Motor neuron (in vitro differentiated cells): Measurements from ENCODE around the gene RPS6KB1. TPM values are rescaled to one million over a fixed set of nuclear protein-coding genes. Genes with fewer than 3 reads are reported as not detected.

ENCODE experiments used
- ATAC-seq, 8 experiments: fragments of 200-7000 bp; cut with Tn5 transposase; replicated peaks in 6 of 8; 2 replicates each; pipeline ENCODE4 v1.8.0; 2021; ENCODE audit warnings: mild to moderate bottlenecking in 8 of 8, moderate library complexity in 8 of 8
- H3K27ac ChIP-seq, 2 donors: fragments of 250-450 bp; sonication (Bioruptor Pico); 2 replicates each; pipeline ENCODE4 v1.9.0; 2021; ENCODE audit warnings: antibody characterized with exemption in 2 of 2, mild to moderate bottlenecking in 2 of 2, moderate library complexity in 1 of 2
- H3K4me1 ChIP-seq, 2 donors: fragments of 250-450 bp; sonication (Bioruptor Pico); replicated peaks in 1 of 2; 2 replicates each; pipeline ENCODE4 v1.6.1; 2021; ENCODE audit warnings: antibody characterized with exemption in 2 of 2, mild to moderate bottlenecking in 2 of 2, moderate library complexity in 1 of 2
- H3K4me3 ChIP-seq, 5 donors: fragments of 250-450 bp; sonication (Bioruptor Pico); 2 replicates each; pipeline ENCODE4 v1.9.0; 2021; ENCODE audit warnings: antibody characterized with exemption in 5 of 5, mild to moderate bottlenecking in 5 of 5, moderate library complexity in 4 of 5
- WGBS, 10 experiments: fragments of 450-650 bp; shearing (Covaris generic); methylation state at CpG; one replicate each; pipeline ENCODE4 v1.0.0; 2022; 5-methylcytosine and 5-hydroxymethylcytosine counted together
- in situ Hi-C, 9 experiments: fragments of 400-800 bp; cut with MboI; loops; one replicate each; pipeline ENCODE4 v1.15.0; 2021; ENCODE audit warnings: low sequenced_read_pairs in 9 of 9, low pct_unique_long_range_greater_than_20kb in 2 of 9; ENCODE audit not compliant: unreplicated experiment in 9 of 9
- total RNA-seq, 8 experiments: library from RNA; unstranded; fragments of 300-600 nt; gene quantifications; 2 replicates each; pipeline versions ENCODE4 v1.2.3 to v1.2.4, GENCODE V29; 2022

Gene RPS6KB1
- total RNA-seq, 8 experiments from 2014 or later = 21.2 to 44.8 (median 33.4) TPM

DNA sequence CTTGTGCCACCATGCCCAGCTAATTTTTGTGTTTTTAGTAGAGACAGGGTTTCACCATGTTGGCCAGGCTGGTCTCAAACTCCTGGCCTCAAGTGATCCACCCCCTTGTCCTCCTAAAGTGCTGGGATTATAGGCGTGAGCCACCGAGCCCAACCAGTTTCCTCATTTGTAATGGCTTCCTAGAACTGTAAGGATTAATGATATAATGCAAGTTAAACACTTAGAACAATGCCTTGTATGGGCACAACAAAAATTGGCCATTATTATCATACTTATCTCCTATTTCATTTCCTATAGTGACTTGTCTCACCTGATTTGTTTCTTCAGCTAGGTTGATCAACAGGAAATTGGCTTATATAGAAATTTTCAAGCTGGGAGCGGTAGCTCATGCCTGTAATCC, 14.3 kb upstream of the RPS6KB1 start:
- peaks cover 3% of the 10 kb centered on the region in 2 donors for H3K4me1 ChIP-seq
- in situ Hi-C loops = no loop called here
- no peak overlapping the region for H3K4me3 ChIP-seq
- ATAC-seq = no peak
- no peak overlapping the region for H3K27ac ChIP-seq
- WGBS, 10 experiments = 93 to 100% (median 100%) methylated on average over 1 to 3 of the region's 3 CpGs; no CpG with 5 or more reads in 3 of the 10 experiments

GRCh38 chr17:59884861-59885260, 8.1 kb upstream of the RPS6KB1 start:
- Histone ChIP-seq H3K27ac (no peak overlapping the region), H3K4me3 (no peak overlapping the region), H3K4me1 (no peaks in the 10 kb centered on the region)
- ATAC-seq = no peak
- WGBS, 10 experiments = 80 to 100% (median 95%) methylated on average over 1 to 8 of the region's 9 CpGs; no CpG with 5 or more reads in 4 of the 10 experiments
- in situ Hi-C loops = no loop called here

DNA sequence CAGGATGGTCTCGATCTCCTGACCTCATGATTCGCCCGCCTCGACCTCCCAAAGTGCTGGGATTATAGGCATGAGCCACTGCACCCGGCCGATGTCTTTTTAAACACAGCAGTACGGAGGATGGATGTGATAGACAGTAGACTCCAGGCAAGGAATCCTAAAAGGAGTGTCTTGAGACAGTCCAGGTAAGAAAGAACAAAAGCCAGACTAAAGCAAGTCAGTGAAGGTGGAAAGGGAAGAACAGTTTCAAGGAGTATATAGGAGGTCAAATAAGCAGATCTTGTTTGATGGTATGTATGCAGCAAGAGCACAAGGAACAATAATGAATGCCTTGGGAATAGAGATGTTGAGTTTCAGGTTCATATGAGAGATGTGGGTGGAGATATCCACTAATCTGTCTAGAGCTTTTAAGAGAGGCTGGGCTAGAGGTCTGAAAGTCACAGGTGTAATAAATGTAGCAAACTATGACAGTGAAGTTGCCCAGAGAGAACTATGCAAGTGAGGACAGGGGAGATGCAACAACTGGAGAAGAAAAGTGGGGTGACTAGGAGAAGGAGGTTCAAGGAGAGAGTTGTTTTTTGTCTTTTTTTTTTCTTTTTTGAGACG, 4.7 kb upstream of the RPS6KB1 start:
- ATAC-seq = no peak
- in situ Hi-C loops = no loop called here
- WGBS, 10 experiments = 80 to 100% (median 100%) methylated on average over 1 to 8 of the region's 8 CpGs; no CpG with 5 or more reads in 3 of the 10 experiments

GRCh38 chr17:59890720-59891119, 2.2 kb upstream of the RPS6KB1 start:
- Histone ChIP-seq H3K27ac (no peak overlapping the region), H3K4me1 (peaks cover 7 to 8% of the 10 kb centered on the region in 2 donors), H3K4me3 (no peak overlapping the region)
- WGBS, 10 experiments = 90 to 100% (median 100%) methylated on average over 1 to 2 of the region's 2 CpGs; no CpG with 5 or more reads in 3 of the 10 experiments
- in situ Hi-C loops = no loop called here
- ATAC-seq = no peak

More for the DNA sequence above, 4.7 kb upstream of the RPS6KB1 start:
- Histone ChIP-seq H3K4me1 (no peaks in the 10 kb centered on the region), H3K27ac (no peak overlapping the region), H3K4me3 (no peak overlapping the region)

DNA sequence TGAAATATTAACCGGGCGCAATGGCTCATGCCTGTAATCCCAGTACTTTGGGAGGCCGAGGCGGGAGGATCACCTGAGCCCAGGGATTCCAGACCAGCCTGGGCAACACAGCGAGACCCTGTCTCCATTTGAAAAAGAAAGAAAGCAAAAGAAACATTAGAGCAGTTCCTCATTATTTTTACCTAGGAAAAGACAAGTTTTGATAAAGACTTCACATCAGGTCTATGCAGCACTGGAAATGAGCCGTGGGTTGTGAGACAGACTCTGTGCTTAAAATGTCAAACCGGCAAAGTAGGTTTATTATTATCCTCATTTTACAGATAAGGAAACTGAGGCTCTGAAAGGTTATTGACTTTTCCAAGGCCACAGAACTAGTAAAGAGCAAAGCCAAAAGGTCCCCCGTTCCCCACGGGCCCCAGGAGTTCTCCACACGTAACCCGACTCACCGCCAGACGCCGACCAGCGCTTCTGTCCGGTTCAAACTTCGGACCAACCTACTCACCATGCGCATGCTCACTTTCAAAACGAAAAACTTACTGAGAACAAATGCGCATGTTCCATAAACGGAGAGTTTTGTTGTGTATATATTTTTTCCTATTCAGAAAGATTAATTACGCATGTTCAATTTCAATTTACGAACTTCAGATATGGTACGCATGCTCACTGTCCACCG, 534 bp upstream of the RPS6KB1 start:
- 0 to 40% (median 13%) methylated on average over 4 to 19 of the region's 25 CpGs for WGBS, 10 experiments
- no peak overlapping the region for H3K27ac ChIP-seq
- in situ Hi-C loops = no loop called here

GRCh38 chr17:59893676-59894100, 767 bp downstream of the RPS6KB1 start:
- peak in 3 of 8 experiments; percentile 2 to 5 (median 5) for ATAC-seq
- 0 to 4% (median 0%) methylated on average over 2 to 8 of the region's 11 CpGs; no CpG with 5 or more reads in 1 of the 10 experiments for WGBS, 10 experiments
- Histone ChIP-seq H3K27ac (peak overlapping the region; percentile 73 to 90), H3K4me1 (peaks cover 7 to 8% of the 10 kb centered on the region in 2 donors), H3K4me3 (peak overlapping the region; percentile 56 to 78 (median 66))
- in situ Hi-C loops = no loop called here

More for the DNA sequence above, 534 bp upstream of the RPS6KB1 start:
- Histone ChIP-seq H3K4me3 (peak overlapping the region; percentile 56 to 78 (median 66)), H3K4me1 (peaks cover 7 to 8% of the 10 kb centered on the region in 2 donors)
- ATAC-seq = peak; percentile 47 to 72 (median 57)

DNA sequence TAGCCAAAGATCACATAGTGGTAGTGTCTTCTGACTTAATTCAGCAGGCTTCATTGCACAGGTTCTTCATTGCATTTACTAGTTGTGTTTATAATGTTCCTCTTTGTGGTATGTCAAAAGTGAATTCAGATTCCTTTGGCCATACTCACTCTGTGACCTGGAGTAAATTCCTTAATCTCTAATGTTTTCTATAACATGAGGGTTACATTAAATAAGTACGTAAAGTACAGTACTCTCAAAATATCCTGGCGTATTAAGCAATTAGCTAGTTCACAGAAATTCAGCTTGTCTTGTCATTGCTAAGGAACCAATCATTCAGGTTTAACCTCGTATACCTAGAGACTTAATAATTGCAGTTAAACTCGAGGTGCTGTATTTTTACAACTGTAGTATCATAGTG, 4.2 kb downstream of the RPS6KB1 start:
- 69 to 100% (median 91%) methylated on average over 1 to 4 of the region's 4 CpGs; no CpG with 5 or more reads in 1 of the 10 experiments for WGBS, 10 experiments
- H3K27ac ChIP-seq = no peak overlapping the region
- peaks cover 8 to 9% of the 10 kb centered on the region in 2 donors for H3K4me1 ChIP-seq
- no peak for ATAC-seq
- H3K4me3 ChIP-seq = no peak overlapping the region
- in situ Hi-C loops = no loop called here

- WGBS, 10 experiments = 60 to 100% (median 84%) methylated on average over 1 to 5 of the region's 5 CpGs; no CpG with 5 or more reads in 2 of the 10 experiments
- Histone ChIP-seq H3K4me1 (peaks cover 5 to 9% of the 10 kb centered on the region in 2 donors), H3K27ac (no peak overlapping the region), H3K4me3 (no peak overlapping the region)
- in situ Hi-C loops = no loop called here
- ATAC-seq = peak in 2 of 8 experiments; percentile 85 to 96
Observed at GRCh38 chr17:59899099-59899498, 6.2 kb downstream of the RPS6KB1 start.

DNA sequence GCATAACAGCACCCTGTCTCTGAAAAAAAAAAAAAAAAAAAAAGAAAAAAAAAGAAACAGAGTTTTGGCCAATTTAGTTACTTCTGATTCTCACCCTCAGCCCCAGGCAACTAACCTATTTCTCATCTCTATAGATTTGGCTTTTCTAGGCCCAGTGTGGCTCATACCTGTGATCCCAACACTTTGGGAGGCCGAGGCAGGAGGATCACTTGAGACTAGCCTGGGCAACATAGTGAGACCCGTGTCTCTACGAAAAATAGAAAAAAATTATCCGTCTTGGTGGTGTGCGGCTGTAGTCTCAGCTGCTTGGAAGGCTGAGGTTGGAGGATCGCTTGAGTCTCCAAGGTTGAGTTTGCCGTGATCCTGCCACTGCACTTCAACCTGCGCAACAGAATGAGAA, 8.7 kb downstream of the RPS6KB1 start:
- in situ Hi-C loops = loop anchor here in 6 of 9 experiments (25.0 kb wide), 2 partner anchors 136 to 161 kb away; no protein-coding TSS in a partner anchor
- 93 to 100% (median 99%) methylated on average over 1 to 8 of the region's 8 CpGs for WGBS, 10 experiments

GRCh38 chr17:59903455-59903854, 10.5 kb downstream of the RPS6KB1 start:
- in situ Hi-C loops = loop anchor here in 6 of 9 experiments (25.0 kb wide), 2 partner anchors 134 to 159 kb away; no protein-coding TSS in a partner anchor
- H3K27ac ChIP-seq = no peak overlapping the region
- H3K4me3 ChIP-seq = no peak overlapping the region
- peaks cover 0 to 2% of the 10 kb centered on the region in 2 donors for H3K4me1 ChIP-seq
- 56 to 100% (median 88%) methylated on average over 2 of the region's 2 CpGs; no CpG with 5 or more reads in 2 of the 10 experiments for WGBS, 10 experiments
- no peak for ATAC-seq

More for the DNA sequence above, 8.7 kb downstream of the RPS6KB1 start:
- ATAC-seq = no peak
- no peak overlapping the region for H3K4me3 ChIP-seq
- H3K27ac ChIP-seq = no peak overlapping the region
- H3K4me1 ChIP-seq = peaks cover 0 to 2% of the 10 kb centered on the region in 2 donors

- WGBS, 10 experiments = 50 to 100% (median 98%) methylated on average over 1 to 3 of the region's 3 CpGs; no CpG with 5 or more reads in 1 of the 10 experiments
- ATAC-seq = no peak
- H3K4me3 ChIP-seq = no peak overlapping the region
- H3K27ac ChIP-seq = no peak overlapping the region
- H3K4me1 ChIP-seq = no peaks in the 10 kb centered on the region
- in situ Hi-C loops = loop anchor here in 6 of 9 experiments (25.0 kb wide), 2 partner anchors 130 to 155 kb away; no protein-coding TSS in a partner anchor
Observed at GRCh38 chr17:59907467-59907866, 14.5 kb downstream of the RPS6KB1 start.

- Histone ChIP-seq H3K4me1 (no peaks in the 10 kb centered on the region), H3K4me3 (no peak overlapping the region), H3K27ac (no peak overlapping the region)
- WGBS, 10 experiments = 67 to 100% (median 100%) methylated on average over 1 of the region's 1 CpG; no CpG with 5 or more reads in 4 of the 10 experiments
- in situ Hi-C loops = loop anchor here in 6 of 9 experiments (25.0 kb wide), 2 partner anchors 123 to 148 kb away; no protein-coding TSS in a partner anchor
- ATAC-seq = peak in 4 of 8 experiments; percentile 30 to 44 (median 40)
Observed at GRCh38 chr17:59914274-59914854, 21.4 kb downstream of the RPS6KB1 start.

GRCh38 chr17:59916446-59916845, 23.5 kb downstream of the RPS6KB1 start:
- H3K27ac ChIP-seq = no peak overlapping the region
- ATAC-seq = no peak
- no peak overlapping the region for H3K4me3 ChIP-seq
- in situ Hi-C loops = loop anchor here in 6 of 9 experiments (25.0 kb wide), 2 partner anchors 121 to 146 kb away; no protein-coding TSS in a partner anchor
- no peaks in the 10 kb centered on the region for H3K4me1 ChIP-seq
